Measurements from ENCODE around the gene ECT2L. TPM values are rescaled to one million over a fixed set of nuclear protein-coding genes. Genes with fewer than 3 reads are reported as not detected.
A peak's percentile ranks its signal among the peaks of the same experiment; 100 is the strongest.

ECT2L gene
- polyA plus RNA-seq, 2 of the 4 experiments (the other 2 are of a cell fraction): 0.01 TPM; not detected in 1

GRCh38 chr6:138782243-138782642 is 13.6 kb upstream of the ECT2L start:
- FAIRE-seq: no peak

GRCh38 chr6:138785079-138785478 is 10.8 kb upstream of the ECT2L start:
- ATAC-seq (no peak), DNase-seq (ENCODE audit: low read depth in 1 of 2, low spot score in 1 of 2) (no peak), FAIRE-seq (no peak)
- Histone ChIP-seq H3K4me2 (no peak overlapping the region), H3K4me3 (no peak overlapping the region), H3K9me3 (no peaks in the 10 kb centered on the region), H3K4me1 (peaks cover 5% of the 10 kb centered on the region; the same call in 2 of the 3 replicates), H3K27ac (no peak overlapping the region)
- TF ChIP-seq HEYL (CRISPR knock-in tag; IDR thresholded peaks at IDR 0.05) (no peak), FOSL2 (IDR thresholded peaks at IDR 0.05) (no peak), FOSL2 (CRISPR knock-in tag; IDR thresholded peaks at IDR 0.05) (no peak), ZSCAN20 (CRISPR knock-in tag; IDR thresholded peaks at IDR 0.05) (no peak), EP300 (IDR thresholded peaks at IDR 0.05) (no peak), BCL3 (IDR thresholded peaks at IDR 0.05) (no peak), EHF (CRISPR knock-in tag; IDR thresholded peaks at IDR 0.05) (no peak), REST (IDR thresholded peaks at IDR 0.05) (no peak), ZC3H11A (IDR thresholded peaks at IDR 0.05) (no peak), CBX8 (IDR thresholded peaks at IDR 0.05) (no peak), POLR2AphosphoS2 (conservative IDR thresholded peaks at IDR 0.05; ENCODE audit: low read length) (no peak), ZFP36 (IDR thresholded peaks at IDR 0.05; ENCODE audit: borderline replicate concordance, partially characterized antibody) (no peak), KDM5A (IDR thresholded peaks at IDR 0.05) (no peak)
- TF ChIP-seq, protein P1, sequence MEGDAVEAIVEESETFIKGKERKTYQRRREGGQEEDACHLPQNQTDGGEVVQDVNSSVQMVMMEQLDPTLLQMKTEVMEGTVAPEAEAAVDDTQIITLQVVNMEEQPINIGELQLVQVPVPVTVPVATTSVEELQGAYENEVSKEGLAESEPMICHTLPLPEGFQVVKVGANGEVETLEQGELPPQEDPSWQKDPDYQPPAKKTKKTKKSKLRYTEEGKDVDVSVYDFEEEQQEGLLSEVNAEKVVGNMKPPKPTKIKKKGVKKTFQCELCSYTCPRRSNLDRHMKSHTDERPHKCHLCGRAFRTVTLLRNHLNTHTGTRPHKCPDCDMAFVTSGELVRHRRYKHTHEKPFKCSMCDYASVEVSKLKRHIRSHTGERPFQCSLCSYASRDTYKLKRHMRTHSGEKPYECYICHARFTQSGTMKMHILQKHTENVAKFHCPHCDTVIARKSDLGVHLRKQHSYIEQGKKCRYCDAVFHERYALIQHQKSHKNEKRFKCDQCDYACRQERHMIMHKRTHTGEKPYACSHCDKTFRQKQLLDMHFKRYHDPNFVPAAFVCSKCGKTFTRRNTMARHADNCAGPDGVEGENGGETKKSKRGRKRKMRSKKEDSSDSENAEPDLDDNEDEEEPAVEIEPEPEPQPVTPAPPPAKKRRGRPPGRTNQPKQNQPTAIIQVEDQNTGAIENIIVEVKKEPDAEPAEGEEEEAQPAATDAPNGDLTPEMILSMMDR (IDR thresholded peaks at IDR 0.05): no peak
- WGBS (ENCODE audit: missing lambda C conversion rate): 69% methylated on average over 4 of the region's 4 CpGs
- CTCF ChIA-PET: no interaction called here
- POLR2A ChIA-PET: no interaction called here

More at GRCh38 chr6:138782243-138782642, 13.6 kb upstream of the ECT2L start:
- no peak for TF ChIP-seq FOXS1 (CRISPR knock-in tag; IDR thresholded peaks at IDR 0.05)
- TF ChIP-seq MAFK (IDR thresholded peaks at IDR 0.05; ENCODE audit: partially characterized antibody): peak; percentile 71
- no peak for TF ChIP-seq JUN (IDR thresholded peaks at IDR 0.05)
- TF ChIP-seq ZNF302 (CRISPR knock-in tag; IDR thresholded peaks at IDR 0.05): no peak
- peaks cover 5% of the 10 kb centered on the region; the same call in 2 of the 3 replicates for H3K4me1 ChIP-seq
- CTCF ChIA-PET: no interaction called here
- H3K9me3 ChIP-seq: no peaks in the 10 kb centered on the region
- DNase-seq (ENCODE audit: low read depth in 1 of 2, low spot score in 1 of 2) (no peak), ATAC-seq (no peak)
- no peak overlapping the region for H3K4me2 ChIP-seq
- POLR2A ChIA-PET: no interaction called here
- WGBS (ENCODE audit: missing lambda C conversion rate): 84% methylated on average over 4 of the region's 4 CpGs
- H3K27ac ChIP-seq: no peak overlapping the region
- H3K4me3 ChIP-seq: no peak overlapping the region

DNA sequence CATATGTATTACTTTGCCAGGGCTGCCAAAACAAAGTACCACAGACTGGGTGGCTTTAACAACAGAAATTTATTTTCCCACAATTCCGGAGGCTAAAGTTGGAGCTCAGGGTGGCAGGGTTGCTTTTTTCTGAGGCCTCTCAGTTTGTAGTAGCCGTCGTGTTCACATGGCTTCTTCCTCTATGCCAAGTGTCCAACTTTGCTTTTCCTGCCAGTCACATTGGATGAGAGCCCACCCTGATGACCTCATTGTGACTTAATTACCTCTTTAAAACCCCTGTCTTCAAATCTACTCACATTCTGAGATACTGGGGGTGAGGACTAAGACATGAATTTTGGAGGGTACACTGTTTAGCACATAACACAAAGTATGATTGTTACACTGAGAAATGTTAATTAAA is 9.9 kb upstream of the ECT2L start:
- Histone ChIP-seq H3K27ac (no peak overlapping the region), H3K4me3 (no peak overlapping the region), H3K9me3 (no peaks in the 10 kb centered on the region), H3K4me2 (no peak overlapping the region), H3K4me1 (peaks cover 5% of the 10 kb centered on the region; the same call in 2 of the 3 replicates)
- FAIRE-seq (no peak), DNase-seq (ENCODE audit: low read depth in 1 of 2, low spot score in 1 of 2) (no peak), ATAC-seq (no peak)
- TF ChIP-seq, protein P2, sequence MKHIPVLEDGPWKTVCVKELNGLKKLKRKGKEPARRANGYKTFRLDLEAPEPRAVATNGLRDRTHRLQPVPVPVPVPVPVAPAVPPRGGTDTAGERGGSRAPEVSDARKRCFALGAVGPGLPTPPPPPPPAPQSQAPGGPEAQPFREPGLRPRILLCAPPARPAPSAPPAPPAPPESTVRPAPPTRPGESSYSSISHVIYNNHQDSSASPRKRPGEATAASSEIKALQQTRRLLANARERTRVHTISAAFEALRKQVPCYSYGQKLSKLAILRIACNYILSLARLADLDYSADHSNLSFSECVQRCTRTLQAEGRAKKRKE (CRISPR knock-in tag; IDR thresholded peaks at IDR 0.05; ENCODE audit: low read depth): no peak
- TF ChIP-seq GATA3 (IDR thresholded peaks at IDR 0.05; ENCODE audit: borderline replicate concordance): no peak
- TF ChIP-seq HDAC2 (IDR thresholded peaks at IDR 0.05): no peak
- TF ChIP-seq, protein P3, sequence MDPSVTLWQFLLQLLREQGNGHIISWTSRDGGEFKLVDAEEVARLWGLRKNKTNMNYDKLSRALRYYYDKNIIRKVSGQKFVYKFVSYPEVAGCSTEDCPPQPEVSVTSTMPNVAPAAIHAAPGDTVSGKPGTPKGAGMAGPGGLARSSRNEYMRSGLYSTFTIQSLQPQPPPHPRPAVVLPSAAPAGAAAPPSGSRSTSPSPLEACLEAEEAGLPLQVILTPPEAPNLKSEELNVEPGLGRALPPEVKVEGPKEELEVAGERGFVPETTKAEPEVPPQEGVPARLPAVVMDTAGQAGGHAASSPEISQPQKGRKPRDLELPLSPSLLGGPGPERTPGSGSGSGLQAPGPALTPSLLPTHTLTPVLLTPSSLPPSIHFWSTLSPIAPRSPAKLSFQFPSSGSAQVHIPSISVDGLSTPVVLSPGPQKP (IDR thresholded peaks at IDR 0.05; ENCODE audit: low read depth, low read length): no peak
- TF ChIP-seq, protein P4, sequence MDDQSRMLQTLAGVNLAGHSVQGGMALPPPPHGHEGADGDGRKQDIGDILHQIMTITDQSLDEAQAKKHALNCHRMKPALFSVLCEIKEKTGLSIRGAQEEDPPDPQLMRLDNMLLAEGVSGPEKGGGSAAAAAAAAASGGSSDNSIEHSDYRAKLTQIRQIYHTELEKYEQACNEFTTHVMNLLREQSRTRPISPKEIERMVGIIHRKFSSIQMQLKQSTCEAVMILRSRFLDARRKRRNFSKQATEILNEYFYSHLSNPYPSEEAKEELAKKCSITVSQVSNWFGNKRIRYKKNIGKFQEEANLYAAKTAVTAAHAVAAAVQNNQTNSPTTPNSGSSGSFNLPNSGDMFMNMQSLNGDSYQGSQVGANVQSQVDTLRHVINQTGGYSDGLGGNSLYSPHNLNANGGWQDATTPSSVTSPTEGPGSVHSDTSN (IDR thresholded peaks at IDR 0.05): no peak
- WGBS (ENCODE audit: missing lambda C conversion rate): 92% methylated on average over 3 of the region's 3 CpGs
- POLR2A ChIA-PET: no interaction called here
- CTCF ChIA-PET: no interaction called here

Data from A549 (cell line).